Stimulated activated CD4-positive, alpha-beta T cell treated with anti-CD3 and anti-CD28 coated beads, Interleukin-1b, Interleukin-23, amount 100 ng/mL, for 4 hours (primary cell): ENCODE results near the gene COBLL1.
"Not testable (repeated sequence)": the region's sequence is repeated elsewhere in the genome, so short reads cannot be mapped to it uniquely, and the experiment has no call there.

Experiments used
- DNase-seq, 2 donors: peaks; one replicate each; pipeline ENCODE4 v3.0.0-alpha.2; 2020; ENCODE audit warnings: low read depth in 2 of 2

COBLL1 gene

GRCh38 chr2:164841719-164842623, at the start of gene COBLL1:
Gene COBLL1, minus strand, starts transcription at chr2:164841823. Its CDS starts 627 bp downstream, at chr2:164841196.
- no peak for DNase-seq

GRCh38 chr2:164890544-164890943, 48.9 kb upstream of the COBLL1 start:
- DNase-seq = no peak

GRCh38 chr2:164888592-164888991, 47.0 kb upstream of the COBLL1 start:
- DNase-seq = no peak

- no peak for DNase-seq
Measured at GRCh38 chr2:164887434-164888144, 46.0 kb upstream of the COBLL1 start.

- no peak for DNase-seq
Measured at GRCh38 chr2:164882276-164882675, 40.7 kb upstream of the COBLL1 start.

- DNase-seq = no peak
Measured at GRCh38 chr2:164881524-164881923, 39.9 kb upstream of the COBLL1 start.

GRCh38 chr2:164879901-164880535, 38.4 kb upstream of the COBLL1 start:
- no peak for DNase-seq

GRCh38 chr2:164877927-164878326, 36.3 kb upstream of the COBLL1 start:
- no peak for DNase-seq

- no peak for DNase-seq
Measured at GRCh38 chr2:164877169-164877568, 35.5 kb upstream of the COBLL1 start.

GRCh38 chr2:164875334-164876205, 33.9 kb upstream of the COBLL1 start:
- no peak for DNase-seq

GRCh38 chr2:164873210-164873908, 31.7 kb upstream of the COBLL1 start:
- no peak for DNase-seq

GRCh38 chr2:164871404-164871803, 29.8 kb upstream of the COBLL1 start:
- DNase-seq = no peak

- no peak for DNase-seq
Measured at GRCh38 chr2:164869420-164869772, 27.8 kb upstream of the COBLL1 start.

- no peak for DNase-seq
Measured at GRCh38 chr2:164868563-164869419, 27.2 kb upstream of the COBLL1 start.

- no peak for DNase-seq
Measured at GRCh38 chr2:164867779-164868397, 26.3 kb upstream of the COBLL1 start.

GRCh38 chr2:164866381-164866780, 24.8 kb upstream of the COBLL1 start:
- not testable (repeated sequence) for DNase-seq

GRCh38 chr2:164860694-164861042, 19.0 kb upstream of the COBLL1 start:
- no peak for DNase-seq

- not testable (repeated sequence) for DNase-seq
Measured at GRCh38 chr2:164859906-164860693, 18.5 kb upstream of the COBLL1 start.
